Subcutaneous adipose tissue (tissue), 4 donors: Measurements from ENCODE around the gene COL19A1. TPM values are rescaled to one million over a fixed set of nuclear protein-coding genes. Genes with fewer than 3 reads are reported as not detected.

Source experiments
- total RNA-seq, 4 donors: library from RNA; depleted of rRNA; stranded (reverse); fragments of >200 nt; gene quantifications; one replicate each; pipeline ENCODE4 v1.1.0, GENCODE V29; 2016
- TF ChIP-seq, protein P1 (sequence below): fragments of 450-650 bp; IDR thresholded peaks from one replicate; pipeline ENCODE4 v1.5.1; 2016; ENCODE audit warnings: low read depth, mild to moderate bottlenecking, control low read depth, antibody characterized with exemption, moderate library complexity

Gene COL19A1
- total RNA-seq, 4 donors from 2014 or later: not detected

DNA sequence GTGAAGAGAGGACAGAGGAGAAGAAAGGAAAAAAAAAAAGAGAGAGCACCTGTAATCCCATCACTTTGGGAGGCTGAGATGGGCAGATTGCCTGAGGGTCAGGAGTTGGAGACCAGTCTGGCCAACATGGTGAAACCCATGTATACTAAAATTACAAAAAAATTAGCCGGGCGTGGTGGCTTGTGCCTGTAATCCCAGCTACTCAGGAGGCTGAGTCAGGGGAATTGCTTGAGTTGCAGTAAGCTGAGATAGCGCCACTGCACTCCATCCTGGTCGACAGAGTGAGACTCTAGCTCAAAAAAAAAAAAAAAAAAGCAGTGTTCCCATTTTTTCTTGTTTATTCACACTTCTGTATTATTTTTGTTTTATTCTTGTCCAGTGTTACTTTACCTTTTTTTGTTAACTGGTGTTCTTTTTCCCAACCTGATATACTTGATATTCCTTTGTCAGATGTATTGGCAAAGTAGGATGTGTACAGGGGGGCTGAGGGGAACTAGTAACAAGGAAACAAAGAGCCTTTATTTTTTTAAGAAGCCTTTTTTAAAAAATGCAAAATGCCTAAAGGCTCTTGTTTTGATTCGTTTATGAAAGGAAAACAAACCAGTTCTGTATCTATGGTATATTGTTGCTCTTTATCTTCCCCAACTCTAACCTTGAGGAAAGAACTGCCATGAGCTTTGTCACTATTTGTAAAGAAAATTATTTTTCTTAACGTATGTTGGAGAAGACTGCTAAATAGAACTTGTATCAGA, 22.3 kb downstream of the COL19A1 start:
- TF ChIP-seq, protein P1, sequence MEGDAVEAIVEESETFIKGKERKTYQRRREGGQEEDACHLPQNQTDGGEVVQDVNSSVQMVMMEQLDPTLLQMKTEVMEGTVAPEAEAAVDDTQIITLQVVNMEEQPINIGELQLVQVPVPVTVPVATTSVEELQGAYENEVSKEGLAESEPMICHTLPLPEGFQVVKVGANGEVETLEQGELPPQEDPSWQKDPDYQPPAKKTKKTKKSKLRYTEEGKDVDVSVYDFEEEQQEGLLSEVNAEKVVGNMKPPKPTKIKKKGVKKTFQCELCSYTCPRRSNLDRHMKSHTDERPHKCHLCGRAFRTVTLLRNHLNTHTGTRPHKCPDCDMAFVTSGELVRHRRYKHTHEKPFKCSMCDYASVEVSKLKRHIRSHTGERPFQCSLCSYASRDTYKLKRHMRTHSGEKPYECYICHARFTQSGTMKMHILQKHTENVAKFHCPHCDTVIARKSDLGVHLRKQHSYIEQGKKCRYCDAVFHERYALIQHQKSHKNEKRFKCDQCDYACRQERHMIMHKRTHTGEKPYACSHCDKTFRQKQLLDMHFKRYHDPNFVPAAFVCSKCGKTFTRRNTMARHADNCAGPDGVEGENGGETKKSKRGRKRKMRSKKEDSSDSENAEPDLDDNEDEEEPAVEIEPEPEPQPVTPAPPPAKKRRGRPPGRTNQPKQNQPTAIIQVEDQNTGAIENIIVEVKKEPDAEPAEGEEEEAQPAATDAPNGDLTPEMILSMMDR: no peak

DNA sequence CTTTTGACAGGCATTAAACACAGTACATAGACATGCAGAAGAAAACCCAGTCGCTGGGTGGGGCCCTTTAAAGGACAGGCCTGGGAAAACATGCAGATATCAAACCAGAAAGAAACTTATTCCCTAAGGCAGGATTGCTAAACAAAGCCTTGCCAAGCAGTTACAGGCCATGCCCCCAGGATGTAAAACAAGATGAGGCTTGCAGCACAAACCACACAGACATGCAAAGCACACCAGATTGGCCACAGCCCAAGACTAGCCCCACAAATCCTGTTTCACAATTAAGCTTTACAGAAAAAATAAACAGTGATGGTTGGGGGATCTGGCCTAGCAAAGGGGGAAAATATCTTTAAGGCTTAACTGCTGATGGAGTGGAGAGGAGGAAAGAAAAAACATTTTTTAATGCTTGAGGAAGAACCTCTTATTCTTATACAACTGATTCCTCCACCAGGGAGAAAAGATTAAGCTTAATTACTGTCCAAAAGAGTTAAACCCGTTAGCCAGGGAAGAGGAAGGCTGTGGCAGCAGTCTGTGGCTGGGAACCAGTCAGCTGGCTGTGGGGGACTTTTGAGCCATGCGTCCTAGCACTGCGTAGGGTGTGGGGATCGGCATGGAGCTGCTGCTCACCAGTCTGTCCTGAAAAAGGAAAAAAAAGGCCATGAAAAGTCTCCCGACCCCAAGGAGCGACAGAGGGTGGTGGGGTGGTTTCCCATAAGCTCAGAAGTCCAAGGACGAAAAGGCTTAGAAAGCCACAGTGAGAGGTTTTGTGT, 28.4 kb downstream of the COL19A1 start:
- TF ChIP-seq, protein P1: no peak

DNA sequence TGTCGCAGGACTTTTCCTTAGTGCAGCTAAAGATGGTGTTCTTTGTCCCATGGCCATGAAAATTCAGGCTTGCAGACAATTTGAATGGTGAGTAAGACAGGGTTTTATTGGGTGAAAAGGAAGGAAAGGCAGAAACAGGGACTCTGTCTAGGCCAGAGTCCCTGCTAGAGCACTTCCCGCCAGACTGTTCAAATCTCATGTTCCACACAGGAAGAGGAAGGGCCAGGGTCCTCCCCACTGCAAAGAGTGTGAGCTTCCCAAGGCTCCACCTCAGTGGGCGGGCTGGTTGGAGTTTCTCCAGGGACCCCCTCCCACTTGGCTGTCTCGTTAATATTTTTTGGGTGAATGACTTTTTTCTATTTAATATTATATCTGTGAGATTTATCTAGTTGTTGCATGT, 29.0 kb downstream of the COL19A1 start:
- TF ChIP-seq, protein P1: no peak

DNA sequence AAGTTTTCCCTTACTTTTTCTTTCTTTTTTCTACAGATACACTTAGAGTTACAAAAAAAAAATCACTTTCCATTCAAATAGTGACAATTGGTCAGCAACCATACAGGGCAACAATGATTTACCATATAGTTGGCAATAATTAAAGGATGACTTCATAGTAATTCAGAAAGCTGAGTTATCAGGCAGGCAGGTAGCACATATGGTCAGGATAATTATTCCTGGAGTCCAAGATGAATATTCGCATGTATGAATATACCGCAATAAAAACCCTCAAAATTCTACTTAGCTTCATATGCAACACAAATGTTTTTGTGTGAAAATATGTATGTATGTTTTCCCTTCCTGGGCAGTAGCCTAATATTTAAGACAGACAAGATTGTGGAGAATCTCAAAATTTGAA, 34.5 kb downstream of the COL19A1 start:
- TF ChIP-seq, protein P1: no peak

DNA sequence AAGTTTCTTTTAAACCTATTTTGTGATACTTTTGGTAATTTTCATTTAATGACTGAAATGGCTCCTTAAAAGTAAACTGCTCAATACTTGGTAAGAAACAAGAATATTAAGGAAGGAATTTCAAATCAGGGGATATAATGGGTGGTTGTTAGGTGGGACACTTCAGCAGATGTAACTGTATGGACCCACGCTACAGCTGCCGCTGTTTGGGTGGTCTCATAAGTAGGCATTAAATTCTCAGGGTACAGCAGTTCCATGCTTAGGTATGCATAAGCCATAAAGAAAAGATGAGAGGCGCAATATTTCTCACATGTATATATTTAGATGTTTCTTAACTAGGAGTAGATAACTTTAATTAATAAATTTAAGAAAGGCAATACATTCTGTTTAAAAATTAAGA, 35.0 kb downstream of the COL19A1 start:
- TF ChIP-seq, protein P1: no peak

DNA sequence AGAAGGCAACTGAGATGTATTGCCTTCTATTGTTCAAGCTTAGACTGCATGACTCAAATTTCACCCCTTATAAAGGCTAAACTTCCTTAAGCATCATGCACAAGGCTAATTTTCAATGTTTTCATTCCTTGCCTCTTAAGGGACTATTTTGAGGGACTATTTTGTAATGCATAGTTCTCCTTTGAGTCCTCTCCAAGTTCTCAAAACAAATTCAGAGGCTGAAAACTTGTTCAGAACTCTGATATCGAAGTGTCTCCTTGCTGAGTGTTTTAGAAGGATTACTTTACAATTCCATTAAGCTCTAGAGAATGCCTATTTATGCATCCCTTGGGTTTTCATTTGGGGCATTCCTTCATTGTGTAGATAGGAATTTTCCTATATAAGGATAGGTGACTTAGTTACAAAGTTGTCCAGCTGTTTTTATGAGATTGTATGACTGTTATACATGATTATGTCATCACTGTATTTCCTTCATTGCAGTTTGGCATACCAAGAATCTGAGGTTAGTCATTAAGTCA, 41.7 kb downstream of the COL19A1 start:
- TF ChIP-seq, protein P1: no peak

DNA sequence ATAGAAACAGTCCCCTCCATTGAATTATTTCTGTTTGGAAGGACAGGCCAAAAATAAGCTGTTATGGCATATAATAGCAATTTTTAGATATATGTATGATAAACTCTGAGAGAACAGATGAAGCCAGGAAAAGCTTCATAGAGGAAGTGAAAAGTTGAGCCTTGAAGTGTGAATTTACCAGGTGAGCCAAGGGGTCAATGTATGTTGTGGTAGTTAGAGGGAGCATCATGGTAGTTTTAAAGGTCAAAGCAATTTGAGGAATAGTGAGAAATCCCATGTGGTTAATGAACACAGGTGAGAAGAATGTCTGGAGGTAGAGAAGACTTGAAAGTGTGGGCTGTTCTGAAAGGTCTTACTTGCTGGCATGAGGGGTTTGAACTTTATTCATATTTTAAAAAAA, 47.0 kb downstream of the COL19A1 start:
- TF ChIP-seq, protein P1: no peak
